Medulla oblongata (tissue), 1 donor: ENCODE results near the gene ERCC2.

Experiments used
- DNase-seq: peaks from one replicate; pipeline ENCODE4 v3.0.0-alpha.2; 2015; ENCODE audit errors: extremely low spot score

The ERCC2 gene

DNA sequence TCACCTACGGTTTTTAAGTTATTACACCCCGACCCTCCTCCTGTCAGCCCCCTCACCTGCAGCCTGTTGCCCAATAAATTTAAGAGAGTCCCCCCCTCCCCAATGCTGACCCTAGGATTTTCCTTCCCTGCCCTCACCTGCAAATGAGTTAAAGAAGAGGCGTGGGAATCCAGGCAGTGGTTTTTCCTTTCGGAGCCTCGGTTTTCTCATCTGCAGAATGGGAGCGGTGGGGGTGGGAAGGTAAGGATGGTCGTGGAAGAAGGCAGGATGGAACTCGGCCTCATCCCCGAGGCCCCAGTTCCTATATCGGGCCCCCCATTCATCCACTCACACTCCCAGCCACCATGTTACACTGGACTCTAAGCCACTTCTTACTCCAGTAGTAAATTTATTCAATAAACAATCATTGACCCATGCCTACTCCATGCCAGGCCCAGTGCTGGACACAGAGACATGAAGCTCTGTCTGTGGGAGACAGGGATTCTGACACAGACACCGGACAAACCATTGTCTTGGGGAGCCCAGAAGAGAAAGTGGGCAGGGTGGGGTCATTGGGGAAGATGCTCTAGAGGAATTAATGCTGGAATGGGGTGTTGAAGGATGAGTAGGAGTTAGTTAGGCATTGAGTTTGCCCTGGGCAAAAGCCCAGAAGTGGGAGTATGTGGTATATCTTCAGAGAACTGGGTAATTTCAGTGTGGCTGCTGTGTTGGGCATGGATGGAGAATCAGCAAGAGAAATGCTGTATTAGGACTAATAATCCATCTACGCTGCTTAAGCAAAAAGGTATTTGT lies 66.9 kb downstream of the ERCC2 start:
- no peak for DNase-seq

DNA sequence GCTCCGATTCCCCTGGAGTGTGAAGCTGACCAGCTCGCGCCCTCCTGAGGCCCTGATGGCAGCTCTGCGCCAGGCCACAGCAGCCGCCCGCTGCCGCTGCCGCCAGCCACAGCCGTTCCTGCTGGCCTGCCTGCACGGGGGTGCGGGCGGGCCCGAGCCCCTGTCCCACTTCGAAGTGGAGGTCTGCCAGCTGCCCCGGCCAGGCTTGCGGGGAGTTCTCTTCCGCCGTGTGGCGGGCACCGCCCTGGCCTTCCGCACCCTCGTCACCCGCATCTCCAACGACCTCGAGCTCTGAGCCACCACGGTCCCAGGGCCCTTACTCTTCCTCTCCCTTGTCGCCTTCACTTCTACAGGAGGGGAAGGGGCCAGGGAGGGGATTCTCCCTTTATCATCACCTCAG lies 68.0 kb downstream of the ERCC2 start:
- no peak for DNase-seq
